ENCODE results near the gene USH1C.

Gene USH1C

DNA sequence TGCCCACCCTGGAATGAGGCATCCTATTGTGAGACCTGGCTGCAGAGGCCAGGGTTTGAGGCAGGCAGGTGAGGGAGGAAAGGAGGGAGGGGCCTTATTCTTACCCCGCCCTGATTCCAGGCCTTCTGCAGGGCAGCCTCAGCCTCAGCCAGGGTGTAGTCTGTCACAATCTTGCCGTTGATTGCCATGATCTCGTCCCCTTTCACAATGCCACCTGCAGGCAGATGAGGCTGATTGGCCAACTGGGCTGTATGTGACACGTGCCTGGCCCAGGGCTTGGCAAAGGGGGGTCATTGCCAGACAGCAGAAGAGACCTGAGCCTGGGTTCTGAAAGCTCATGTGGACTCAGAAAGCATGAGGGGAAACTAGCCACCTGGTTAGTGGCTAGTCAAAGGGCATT lies 46.2 kb downstream of the USH1C start:
- FAIRE-seq = no peak

DNA sequence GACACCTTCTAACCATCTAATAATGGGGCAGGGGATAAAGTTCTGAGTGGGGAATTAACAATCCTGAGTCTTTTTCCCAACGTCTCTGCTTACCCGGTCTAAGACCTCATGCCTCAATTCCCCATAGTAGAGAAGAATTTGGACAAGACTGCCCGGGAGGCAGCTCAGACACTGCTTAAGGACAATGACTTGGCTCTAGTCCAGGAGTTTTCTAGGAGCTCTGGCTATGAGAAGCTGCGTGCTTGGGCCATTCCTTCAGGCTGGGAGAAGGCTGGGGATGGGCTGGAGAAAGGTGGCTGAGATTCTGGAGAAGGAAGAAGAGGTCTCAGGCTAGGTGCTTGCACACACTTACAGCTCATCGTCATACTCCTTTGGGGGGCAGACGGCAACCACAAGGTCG lies 47.8 kb downstream of the USH1C start:
- no peak for FAIRE-seq

DNA sequence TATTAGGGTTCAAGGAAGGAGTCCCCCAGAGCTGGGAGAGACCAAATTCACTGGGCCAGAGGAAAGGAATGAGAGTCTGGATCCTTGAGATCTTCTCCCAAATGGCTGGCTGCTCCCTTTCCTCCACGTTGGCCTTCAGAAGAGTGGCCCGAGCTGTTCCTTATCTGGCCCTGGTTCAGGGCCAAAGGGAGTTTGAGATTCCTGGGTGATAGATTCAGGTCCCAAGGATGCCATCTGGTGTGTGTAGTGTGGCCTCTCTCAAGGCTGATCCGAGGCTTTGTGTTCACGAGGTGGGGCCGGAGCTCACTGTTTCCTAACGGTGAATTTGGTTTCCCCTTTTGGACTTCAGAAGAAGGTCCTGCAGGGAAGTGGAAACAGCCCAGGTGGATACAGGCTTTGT lies 50.2 kb downstream of the USH1C start:
- FAIRE-seq = no peak

DNA sequence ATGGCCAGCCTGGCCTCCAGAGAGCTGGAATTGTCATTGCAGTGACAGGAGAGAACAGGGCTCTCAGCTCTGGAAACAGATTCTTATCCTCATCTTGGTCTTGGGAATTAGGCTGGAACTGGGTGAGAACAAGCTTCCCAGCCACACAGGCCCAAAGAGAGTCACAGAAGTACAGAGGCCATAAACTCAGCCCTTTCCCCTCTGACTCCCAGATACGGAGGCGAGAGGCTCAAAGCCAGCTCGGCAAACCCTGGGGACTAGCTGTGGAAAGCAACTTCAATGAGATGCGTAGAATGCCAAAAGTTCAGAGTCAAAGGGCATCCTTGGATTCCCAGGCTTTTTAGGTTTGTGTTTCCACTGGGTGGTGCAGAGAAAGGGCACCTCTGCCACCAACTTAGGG lies 53.3 kb downstream of the USH1C start:
- no peak for FAIRE-seq

DNA sequence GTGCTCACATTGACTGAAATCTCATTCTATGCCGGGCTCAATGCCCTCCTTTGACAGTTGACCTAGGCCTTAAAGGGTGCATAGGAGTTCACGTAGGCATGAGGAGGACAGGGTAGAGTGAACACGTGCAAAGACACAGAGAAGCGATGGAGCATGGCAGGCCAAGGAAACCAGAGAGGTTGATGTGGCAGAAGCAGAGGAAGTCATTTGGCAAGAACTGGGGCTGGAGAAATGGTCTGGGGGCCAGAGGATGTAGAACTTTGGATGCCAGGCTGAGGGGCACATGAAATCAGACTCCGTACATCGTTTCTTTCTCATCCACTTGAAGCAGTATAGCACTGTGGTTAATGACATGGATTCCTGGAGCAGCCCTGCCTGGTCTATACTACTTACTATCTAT lies 54.0 kb downstream of the USH1C start:
- no peak for FAIRE-seq

DNA sequence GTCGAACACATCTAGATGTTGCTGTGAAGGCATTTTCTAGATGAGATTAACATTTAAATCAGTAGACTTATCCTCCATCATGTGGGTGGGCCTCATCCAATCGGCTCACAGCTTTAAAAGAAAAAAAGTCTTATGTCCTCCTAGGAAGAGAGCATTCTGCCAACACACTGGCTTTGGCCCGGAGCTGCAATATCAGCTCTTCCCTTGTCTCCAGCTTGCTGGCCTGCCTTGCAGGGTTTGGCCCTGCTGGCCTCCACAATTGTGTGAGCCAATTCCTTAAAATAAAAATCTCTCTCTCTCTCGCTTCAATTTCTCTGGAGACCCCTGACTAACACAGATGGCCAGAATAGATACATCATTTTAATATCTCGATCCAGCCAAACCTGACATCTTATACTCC lies 54.5 kb downstream of the USH1C start:
- FAIRE-seq = no peak

DNA sequence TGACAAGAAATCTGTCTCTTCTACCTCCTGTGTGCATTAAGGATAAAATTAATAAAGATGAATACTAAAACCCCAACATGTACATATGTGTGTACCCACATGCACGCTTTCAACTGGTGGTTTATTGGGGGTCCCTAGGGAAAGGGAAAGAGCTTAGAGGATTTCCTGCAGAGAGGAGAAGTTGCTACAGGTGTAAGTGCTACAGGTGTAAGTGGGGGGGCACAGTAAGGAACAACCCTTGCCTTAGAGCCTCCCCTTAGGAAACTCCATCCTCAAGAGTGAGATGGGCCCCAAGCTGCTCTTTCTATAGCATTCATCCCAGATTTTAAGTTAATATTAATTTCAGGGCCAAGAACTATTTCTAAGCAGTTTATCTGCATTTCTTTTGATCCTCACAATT lies 55.7 kb downstream of the USH1C start:
- no peak for FAIRE-seq

DNA sequence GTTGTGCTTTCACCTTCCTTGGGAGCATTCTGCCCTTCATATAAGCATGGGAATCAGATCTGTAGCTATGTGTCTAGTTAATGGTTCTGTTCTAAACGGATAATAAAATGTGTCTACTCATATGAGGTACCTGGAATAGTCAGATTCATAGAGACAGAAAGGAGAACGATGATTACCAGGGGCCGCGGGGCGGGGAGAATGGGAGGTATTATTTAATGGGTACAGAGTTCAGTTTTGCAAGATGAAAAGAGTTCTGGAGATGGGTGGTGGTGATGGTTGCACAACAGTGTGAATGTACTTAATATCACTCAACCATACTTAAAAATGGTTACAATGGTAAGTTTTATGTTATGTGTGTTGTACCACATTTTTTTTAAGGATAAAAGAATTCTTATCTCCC lies 57.6 kb downstream of the USH1C start:
- no peak for FAIRE-seq

DNA sequence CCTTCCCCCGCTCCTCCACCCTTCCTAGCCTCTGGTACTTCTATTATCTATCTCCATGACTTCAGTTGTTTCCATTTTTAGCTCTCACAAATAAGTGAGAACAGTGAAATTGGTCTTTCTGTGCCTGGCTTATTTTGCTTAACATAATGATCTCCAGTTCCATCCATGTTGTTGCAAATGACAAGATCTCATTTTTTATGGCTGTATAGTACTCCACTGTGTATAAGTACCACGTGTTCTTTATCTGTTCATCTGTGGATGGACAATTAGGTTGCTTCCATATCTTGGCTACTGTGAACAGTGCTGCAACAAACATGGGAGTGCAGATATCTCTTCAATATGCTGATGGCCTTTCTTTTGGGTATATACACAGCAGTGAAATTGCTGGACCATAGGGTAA lies 60.7 kb downstream of the USH1C start:
- FAIRE-seq = no peak

DNA sequence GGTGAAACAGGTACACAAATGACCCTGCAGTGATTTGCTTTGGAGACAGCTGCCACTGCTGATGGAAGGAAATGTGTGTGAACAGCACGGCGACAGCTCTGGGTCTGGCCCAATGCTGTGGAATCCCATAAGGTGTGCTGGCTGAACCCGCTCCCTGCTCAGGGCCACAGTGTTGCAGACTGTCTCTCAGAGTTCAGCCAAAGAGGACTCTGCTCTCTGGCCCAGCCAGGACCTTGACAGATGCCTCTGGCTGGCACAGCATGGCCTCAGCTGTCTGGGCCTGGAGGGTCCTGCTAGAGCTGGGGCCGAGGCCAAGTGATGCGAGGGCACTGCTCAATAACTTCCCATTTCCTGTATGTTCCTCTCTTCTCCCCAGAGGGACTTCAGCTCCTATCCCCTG lies 62.3 kb downstream of the USH1C start:
- FAIRE-seq = no peak

DNA sequence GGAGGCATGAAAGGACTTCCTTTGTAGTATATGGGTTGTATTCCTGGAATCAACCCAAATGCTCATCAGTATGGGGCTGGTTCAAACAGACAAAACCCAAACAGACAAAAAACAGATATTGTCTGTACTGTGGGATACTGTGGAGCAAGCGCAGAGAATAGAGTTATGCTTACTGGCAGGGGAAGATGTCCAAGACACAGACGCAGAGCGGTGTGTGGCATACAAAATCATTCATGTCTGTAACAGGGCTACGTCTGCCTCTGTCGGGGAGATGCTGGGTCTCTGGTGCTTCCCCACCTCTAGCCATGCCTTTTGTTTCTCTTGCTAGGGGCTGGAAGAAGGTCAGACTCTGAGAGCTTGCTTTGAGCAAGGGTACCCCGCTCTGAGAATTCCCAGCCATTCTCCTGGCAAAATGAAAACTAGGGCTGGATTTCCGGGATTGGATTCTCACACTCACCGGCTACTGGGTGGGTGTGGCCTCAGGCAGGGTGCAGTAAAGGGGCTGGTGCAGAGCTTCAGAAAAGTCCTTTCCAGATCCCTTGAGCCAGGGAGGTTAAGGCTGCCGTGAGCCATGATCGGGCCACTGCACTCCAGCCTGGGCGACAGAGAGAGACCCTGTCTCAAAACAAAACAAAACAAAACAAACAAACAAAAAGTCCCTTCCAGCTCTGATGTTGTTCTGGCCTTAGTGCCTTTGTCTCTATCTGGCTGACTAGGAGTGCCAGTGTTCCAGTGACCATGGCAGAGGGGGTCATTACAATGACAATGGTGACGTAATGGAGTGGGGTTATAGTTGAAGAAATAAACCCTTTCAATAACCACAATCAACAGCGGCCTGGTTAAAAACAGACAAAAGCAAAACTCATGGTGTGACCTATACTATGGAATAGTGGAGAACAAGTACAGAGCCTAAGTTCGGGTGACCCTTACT lies 64.7 kb downstream of the USH1C start:
- FAIRE-seq = no peak

DNA sequence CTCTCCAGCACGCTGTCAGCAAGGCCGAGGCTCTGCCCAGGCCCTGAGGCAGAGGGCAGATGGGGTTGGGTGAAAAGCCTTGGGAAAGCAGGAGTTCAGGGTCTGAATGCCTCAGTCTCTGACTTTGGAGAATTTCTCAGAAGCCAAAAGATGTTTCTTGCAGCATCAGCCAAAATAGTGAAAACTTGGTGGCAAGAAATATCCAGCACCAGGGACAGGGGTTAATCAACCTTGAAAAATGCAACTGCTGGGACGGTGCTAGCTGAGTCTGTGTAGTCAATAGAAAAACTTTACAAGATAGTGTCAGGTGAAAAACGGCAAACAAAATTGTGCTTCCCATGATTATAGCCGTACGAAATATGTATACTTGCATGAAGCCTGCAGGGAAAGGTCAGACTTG lies 66.1 kb downstream of the USH1C start:
- no peak for FAIRE-seq

DNA sequence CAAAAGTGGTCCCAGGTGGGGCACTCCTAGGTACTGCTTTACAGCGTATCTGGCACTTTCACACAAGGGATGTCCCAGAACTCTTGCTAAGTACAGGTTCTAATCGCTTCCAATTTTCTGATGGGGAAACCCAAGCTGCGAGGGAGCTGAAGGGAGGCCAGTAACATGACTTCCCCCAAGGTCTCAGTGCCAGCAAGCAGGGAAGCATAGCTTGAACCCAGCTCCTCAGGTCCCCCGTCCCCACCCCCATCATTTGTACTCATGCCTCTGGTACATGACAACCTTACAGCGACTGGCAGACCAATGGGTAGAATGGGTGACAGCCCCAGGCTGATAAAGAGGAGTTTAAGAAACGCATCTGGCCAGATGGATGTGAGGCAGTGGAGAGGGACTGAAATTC lies 66.9 kb downstream of the USH1C start:
- no peak for FAIRE-seq

DNA sequence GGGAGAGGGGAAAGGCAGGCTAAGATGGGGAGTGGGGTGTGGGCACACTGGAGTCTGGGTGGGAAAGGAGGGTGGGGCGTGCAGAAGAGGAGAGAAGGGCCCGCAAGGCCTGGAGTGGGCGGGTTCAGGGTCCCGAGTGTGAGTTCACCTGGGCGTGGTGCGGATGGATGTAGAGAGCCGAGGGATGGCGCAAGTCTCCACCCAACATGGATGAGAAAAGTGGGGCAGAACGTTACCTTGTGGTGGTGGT lies 67.2 kb downstream of the USH1C start:
- FAIRE-seq = no peak

DNA sequence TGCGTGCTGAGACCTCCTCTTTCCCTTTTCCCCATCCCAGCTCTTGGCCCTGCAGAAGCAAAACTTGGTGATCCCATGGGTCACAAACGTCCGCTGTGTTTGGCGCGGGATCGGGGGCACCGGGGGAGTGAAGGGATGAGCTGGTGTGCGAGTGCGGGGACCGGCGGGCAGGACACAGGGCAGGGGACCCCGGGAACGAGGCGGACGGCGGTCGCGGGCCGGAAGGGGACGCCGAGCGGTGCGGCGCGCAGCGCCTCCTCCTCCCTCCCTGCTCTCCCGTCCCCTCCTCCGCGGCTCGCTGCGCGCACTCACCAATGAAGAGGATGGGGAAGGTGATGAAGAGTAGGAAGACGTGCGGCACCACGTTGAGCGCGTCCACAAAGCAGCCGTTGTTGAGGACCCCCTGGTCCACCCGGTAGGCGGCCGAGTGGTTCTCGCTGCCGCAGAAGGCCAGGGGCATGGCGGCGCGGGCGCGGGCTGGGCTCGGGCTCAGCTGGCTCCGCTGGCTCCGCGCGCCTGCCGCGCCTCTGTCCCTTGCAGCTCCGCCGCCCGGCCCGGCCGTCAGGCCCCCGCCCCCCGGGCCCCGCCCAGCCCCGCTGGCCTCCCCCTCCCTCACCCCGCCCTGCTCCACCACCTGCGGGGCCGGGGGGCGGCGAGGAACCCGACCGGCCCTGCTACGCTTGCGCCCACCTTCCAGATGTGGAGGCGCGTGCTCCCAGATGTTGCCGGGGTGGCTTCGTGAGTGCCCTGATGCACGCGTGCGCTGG lies 67.7 kb downstream of the USH1C start, which contains the start of gene ABCC8:
TSS of gene ABCC8 (minus strand) at position 529 of the 767 bp plus-strand sequence. CDS start at position 460, 69 bp downstream.
- no peak for FAIRE-seq

DNA sequence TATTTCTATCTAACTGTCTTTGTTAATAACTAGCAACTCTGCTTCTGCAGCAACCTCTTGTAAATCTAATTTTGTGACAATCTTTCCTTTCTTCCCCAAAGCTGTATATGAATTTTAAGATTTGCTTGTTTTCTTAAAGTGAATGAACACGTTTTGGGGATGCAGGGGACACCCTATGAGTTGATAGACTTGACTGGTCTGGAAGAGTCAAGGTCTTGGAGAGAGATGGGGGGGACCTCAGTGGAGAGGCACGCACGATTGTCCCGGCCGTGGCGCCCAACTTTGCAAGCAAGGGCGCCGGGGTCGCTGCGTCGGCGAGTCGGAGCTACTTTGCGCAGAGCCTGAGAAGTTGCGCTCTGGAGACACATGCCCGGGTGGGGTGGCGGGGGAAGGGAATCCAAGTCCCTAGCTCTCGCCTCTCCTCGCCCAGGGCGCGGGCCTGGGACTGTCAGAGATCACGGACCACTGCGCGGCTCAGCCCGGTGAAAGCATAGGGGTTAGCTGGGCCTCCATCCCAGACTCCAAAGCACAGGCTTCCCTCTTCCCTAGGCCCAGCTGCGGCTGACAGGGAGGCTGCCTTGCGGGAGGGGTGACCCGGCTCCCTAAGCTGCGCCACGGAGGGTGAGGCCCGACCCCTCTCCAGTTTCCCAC lies 68.4 kb downstream of the USH1C start:
- FAIRE-seq = no peak

DNA sequence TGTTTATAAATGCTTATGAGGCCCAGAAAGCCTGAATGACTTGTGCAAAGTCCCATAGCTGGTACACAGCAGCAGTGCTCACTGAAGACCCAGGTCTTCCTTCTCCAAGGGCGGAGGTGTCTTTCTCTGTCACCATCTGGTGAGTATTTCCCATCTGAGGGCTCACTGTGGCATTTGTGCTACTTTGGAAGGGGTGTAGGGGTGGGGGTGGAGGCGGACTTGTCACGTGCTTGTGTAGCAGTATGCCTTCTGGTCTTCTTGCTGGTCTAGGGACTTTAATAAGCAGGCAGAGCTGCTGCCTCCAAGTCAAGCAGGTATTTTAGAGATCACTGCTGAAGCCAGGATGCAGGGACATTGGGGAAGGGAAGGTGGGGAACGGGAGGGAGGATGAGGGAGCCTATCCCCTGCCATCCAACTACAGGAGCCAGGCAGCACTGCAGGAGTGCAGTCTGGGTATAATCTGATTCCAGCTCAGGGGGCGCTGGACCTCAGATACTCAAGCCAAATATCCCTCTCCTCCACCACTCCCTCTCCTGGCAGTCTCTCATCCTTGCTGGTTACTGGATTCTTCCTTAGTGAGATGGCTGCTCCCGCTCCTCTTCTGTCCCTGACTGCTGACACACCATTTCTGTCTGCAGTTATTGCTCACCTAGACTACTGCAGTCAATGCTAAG lies 71.0 kb downstream of the USH1C start:
- FAIRE-seq = no peak

DNA sequence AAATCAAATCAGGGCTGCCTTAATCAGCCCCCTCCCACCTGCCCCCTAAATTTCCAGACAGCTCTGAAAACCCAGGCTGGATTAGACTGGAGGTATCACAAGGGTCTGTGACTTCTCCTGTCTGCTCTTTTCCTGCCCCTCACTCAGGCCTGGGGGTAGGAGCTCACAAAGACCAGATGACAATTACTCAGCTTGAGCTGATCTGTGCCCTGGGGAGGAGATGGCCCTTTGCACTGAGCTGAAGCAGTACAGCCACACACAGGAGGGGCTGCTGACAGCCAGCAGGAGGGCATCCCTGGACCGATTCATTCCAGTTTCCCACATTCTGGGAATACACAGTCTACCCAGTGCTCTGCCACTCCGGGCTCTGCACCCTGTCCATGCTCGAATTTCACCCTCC lies 71.7 kb downstream of the USH1C start:
- FAIRE-seq = no peak

DNA sequence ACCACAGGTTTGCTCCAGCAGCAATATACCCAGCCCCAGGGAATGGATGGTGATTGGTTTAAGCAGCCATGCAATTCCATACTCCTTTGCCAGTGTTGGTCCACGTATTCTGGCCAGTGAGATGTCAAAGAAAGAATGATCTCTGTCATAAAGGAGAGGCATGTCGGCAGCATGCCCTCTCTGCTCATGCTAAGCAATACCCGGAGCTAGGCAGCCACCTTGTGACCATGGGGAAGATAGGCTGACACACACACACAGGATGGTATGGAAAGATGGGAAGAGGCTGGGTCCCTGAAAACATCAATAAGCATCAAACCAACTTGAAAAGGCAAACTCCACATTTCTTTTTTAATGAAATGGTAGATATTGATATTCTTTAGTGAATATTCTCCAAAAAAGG lies 72.7 kb downstream of the USH1C start:
- no peak for FAIRE-seq

DNA sequence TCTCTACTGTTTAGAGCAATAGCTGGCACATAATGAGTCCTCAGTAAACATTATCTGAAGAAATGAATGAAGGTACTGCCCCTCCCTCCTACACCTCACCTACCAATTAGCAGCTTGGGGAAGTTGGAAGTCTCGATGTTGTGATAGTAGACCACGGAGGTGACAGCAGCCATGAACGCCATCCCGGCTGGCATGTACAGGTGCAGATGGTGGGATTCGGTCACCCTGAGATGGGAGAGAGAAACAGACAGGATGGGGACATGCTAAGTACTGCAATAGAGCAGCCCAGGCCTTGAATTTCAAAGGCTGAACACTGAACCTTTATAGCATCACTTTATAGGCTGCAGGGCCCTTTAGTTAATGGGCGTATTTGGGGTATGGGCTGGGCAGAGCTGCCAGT lies 74.2 kb downstream of the USH1C start:
- no peak for FAIRE-seq

DNA sequence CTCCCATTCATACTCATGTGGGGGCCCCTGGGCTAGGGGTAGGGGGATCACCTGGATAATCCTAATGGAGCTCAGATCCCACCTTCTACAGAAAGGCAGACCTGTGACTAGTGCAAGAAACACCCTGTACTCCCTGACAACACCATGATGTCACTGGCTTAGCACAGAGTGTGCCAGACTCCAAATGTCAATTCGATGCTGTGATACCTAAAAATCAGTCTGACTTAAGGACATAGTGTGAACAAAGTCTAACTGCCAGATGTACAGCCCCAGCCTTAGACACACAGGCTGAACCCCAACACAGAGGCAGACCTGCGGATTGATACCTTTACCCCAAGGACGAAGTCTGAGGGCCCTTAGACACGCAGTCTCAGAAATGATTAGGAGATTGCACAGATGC lies 76.1 kb downstream of the USH1C start:
- no peak for FAIRE-seq

DNA sequence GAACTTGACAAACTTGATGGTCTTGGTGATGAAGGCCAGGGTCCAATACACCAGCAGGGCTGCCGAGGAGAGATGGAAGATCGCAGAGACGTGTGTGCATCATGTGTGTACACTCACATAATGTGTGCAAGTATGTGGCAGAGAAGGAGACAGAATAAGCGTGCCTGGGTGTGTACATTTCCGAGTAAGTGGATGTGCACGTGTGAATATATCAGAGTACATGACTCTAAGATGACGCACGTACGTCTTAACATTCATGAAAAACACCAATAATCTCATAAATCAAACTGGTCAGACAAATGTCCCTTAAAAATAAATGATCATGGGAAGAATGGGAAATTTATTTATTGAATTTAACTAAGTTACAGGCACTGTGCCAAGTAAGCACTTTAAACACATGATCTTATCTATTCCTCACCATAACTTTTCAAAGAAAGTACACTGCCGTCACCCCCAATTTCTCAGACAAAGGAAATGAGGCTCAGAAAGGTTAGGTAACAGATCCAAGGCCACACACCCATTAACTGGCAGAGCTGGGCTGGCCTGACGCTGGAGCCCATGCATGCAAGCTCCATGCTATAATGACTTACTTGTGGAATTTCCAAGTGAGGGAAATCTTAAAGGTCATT lies 80.6 kb downstream of the USH1C start:
- no peak for FAIRE-seq

DNA sequence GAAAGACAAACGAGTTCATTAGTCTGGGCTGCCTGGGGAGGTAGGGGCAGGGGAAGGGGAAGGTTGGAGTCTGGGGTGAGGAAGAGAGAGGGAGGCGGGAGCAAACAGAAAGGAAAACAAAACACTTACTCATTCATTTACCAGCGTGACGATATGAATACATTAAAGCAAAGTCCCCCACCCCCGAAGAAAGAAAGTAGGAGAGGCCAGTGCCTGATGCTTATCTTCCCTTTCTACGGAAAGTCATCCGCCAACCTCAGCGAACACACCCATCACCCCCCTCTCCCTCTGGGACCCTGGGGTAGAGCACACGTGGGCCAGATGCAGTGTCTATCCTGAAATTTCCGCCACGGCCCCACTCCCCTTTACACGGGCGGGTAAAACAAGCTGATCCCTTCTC lies 81.3 kb downstream of the USH1C start:
- no peak for FAIRE-seq

Data from TTC549 (cell line).